A549 (cell line): ENCODE measurements around the gene SCAMP3. TPM values are rescaled to one million over a fixed set of nuclear protein-coding genes. Genes with fewer than 3 reads are reported as not detected.

Experiments used
- polyA plus RNA-seq, 4 experiments: library from polyadenylated mRNA; depleted of rRNA in 3 of 4; stranded (reverse); fragments of >200 nt; fragmentation: RNase III in 1 of 4; extraction: RNeasy Plus Mini Kit Qiagen cat#74134 plus additional on column Dnase treatment in 1 of 4; gene quantifications; 2 replicates in 3 of 4; 3 replicates in 1 of 4; pipeline ENCODE4 v1.2.3, GENCODE V29; 2011 to 2017

Gene SCAMP3
- polyA plus RNA-seq, 2 of the 4 experiments (the other 2 are of a cell fraction) = 75.9 to 135 TPM

Other genes with a start within 250 kb of the SCAMP3 start
- 1.0 and 1.5 TPM in 2 replicates for gene DCST2, start 228.6 kb downstream of the SCAMP3 start, polyA plus RNA-seq (2011; rRNA removed)
- gene DCST2, start 228.6 kb downstream of the SCAMP3 start, polyA plus RNA-seq (2017; fragmentation: RNase III; extraction: RNeasy Plus Mini Kit Qiagen cat#74134 plus additional on column Dnase treatment) = 0.23 to 0.46 TPM (median 0.43 TPM) in 3 replicates
- gene DCST1, start 228.5 kb downstream of the SCAMP3 start, polyA plus RNA-seq (2011; rRNA removed) = 0.06 TPM in 1 of 2 replicates, not detected in the other
- not detected in 3 replicates for gene DCST1, start 228.5 kb downstream of the SCAMP3 start, polyA plus RNA-seq (2017; fragmentation: RNase III; extraction: RNeasy Plus Mini Kit Qiagen cat#74134 plus additional on column Dnase treatment)
- gene ADAM15, start 211.0 kb downstream of the SCAMP3 start, polyA plus RNA-seq (2011; rRNA removed) = 25.6 and 33.6 TPM in 2 replicates
- gene ADAM15, start 211.0 kb downstream of the SCAMP3 start, polyA plus RNA-seq (2017; fragmentation: RNase III; extraction: RNeasy Plus Mini Kit Qiagen cat#74134 plus additional on column Dnase treatment) = 33.0 to 35.2 TPM (median 34.2 TPM) in 3 replicates
- 3.1 and 4.9 TPM in 2 replicates for gene EFNA4, start 198.6 kb downstream of the SCAMP3 start, polyA plus RNA-seq (2011; rRNA removed)
- 6.1 to 8.7 TPM (median 7.5 TPM) in 3 replicates for gene EFNA4, start 198.6 kb downstream of the SCAMP3 start, polyA plus RNA-seq (2017; fragmentation: RNase III; extraction: RNeasy Plus Mini Kit Qiagen cat#74134 plus additional on column Dnase treatment)
- gene EFNA3, start 183.5 kb downstream of the SCAMP3 start, polyA plus RNA-seq (2011; rRNA removed) = 1.9 and 2.6 TPM in 2 replicates
- 2.0 to 3.2 TPM (median 2.7 TPM) in 3 replicates for gene EFNA3, start 183.5 kb downstream of the SCAMP3 start, polyA plus RNA-seq (2017; fragmentation: RNase III; extraction: RNeasy Plus Mini Kit Qiagen cat#74134 plus additional on column Dnase treatment)
- gene EFNA1, start 134.5 kb downstream of the SCAMP3 start, polyA plus RNA-seq (2011; rRNA removed) = 38.9 and 64.6 TPM in 2 replicates
- 19.1 to 25.4 TPM (median 25.1 TPM) in 3 replicates for gene EFNA1, start 134.5 kb downstream of the SCAMP3 start, polyA plus RNA-seq (2017; fragmentation: RNase III; extraction: RNeasy Plus Mini Kit Qiagen cat#74134 plus additional on column Dnase treatment)
- gene SLC50A1, start 126.5 kb downstream of the SCAMP3 start, polyA plus RNA-seq (2011; rRNA removed) = 39.3 and 39.4 TPM in 2 replicates
- 28.2 to 30.7 TPM (median 28.9 TPM) in 3 replicates for gene SLC50A1, start 126.5 kb downstream of the SCAMP3 start, polyA plus RNA-seq (2017; fragmentation: RNase III; extraction: RNeasy Plus Mini Kit Qiagen cat#74134 plus additional on column Dnase treatment)
- gene DPM3, start 121.8 kb downstream of the SCAMP3 start, polyA plus RNA-seq (2011; rRNA removed) = 22.8 and 33.7 TPM in 2 replicates
- 67.5 to 83.0 TPM (median 80.3 TPM) in 3 replicates for gene DPM3, start 121.8 kb downstream of the SCAMP3 start, polyA plus RNA-seq (2017; fragmentation: RNase III; extraction: RNeasy Plus Mini Kit Qiagen cat#74134 plus additional on column Dnase treatment)
- 154 and 227 TPM in 2 replicates for gene KRTCAP2, start 89.1 kb downstream of the SCAMP3 start, polyA plus RNA-seq (2011; rRNA removed)
- 216 to 218 TPM (median 217 TPM) in 3 replicates for gene KRTCAP2, start 89.1 kb downstream of the SCAMP3 start, polyA plus RNA-seq (2017; fragmentation: RNase III; extraction: RNeasy Plus Mini Kit Qiagen cat#74134 plus additional on column Dnase treatment)
- 1.1 and 1.5 TPM in 2 replicates for gene TRIM46, start 88.5 kb downstream of the SCAMP3 start, polyA plus RNA-seq (2011; rRNA removed)
- 1.7 to 2.8 TPM (median 2.7 TPM) in 3 replicates for gene TRIM46, start 88.5 kb downstream of the SCAMP3 start, polyA plus RNA-seq (2017; fragmentation: RNase III; extraction: RNeasy Plus Mini Kit Qiagen cat#74134 plus additional on column Dnase treatment)
- gene THBS3, start 54.5 kb downstream of the SCAMP3 start, polyA plus RNA-seq (2011; rRNA removed) = 13.8 and 16.2 TPM in 2 replicates
- gene THBS3, start 54.5 kb downstream of the SCAMP3 start, polyA plus RNA-seq (2017; fragmentation: RNase III; extraction: RNeasy Plus Mini Kit Qiagen cat#74134 plus additional on column Dnase treatment) = 8.9 to 14.2 TPM (median 12.1 TPM) in 3 replicates
- gene MTX1, start 53.7 kb downstream of the SCAMP3 start, polyA plus RNA-seq (2011; rRNA removed) = 53.4 and 73.9 TPM in 2 replicates
- 64.5 to 67.2 TPM (median 67.1 TPM) in 3 replicates for gene MTX1, start 53.7 kb downstream of the SCAMP3 start, polyA plus RNA-seq (2017; fragmentation: RNase III; extraction: RNeasy Plus Mini Kit Qiagen cat#74134 plus additional on column Dnase treatment)
- 8.4 and 10.7 TPM in 2 replicates for gene ENTREP3, start 6.9 kb downstream of the SCAMP3 start, polyA plus RNA-seq (2011; rRNA removed)
- gene ENTREP3, start 6.9 kb downstream of the SCAMP3 start, polyA plus RNA-seq (2017; fragmentation: RNase III; extraction: RNeasy Plus Mini Kit Qiagen cat#74134 plus additional on column Dnase treatment) = 22.4 to 29.5 TPM (median 27.3 TPM) in 3 replicates
- 45.7 and 51.0 TPM in 2 replicates for gene CLK2, start 11.1 kb upstream of the SCAMP3 start, polyA plus RNA-seq (2011; rRNA removed)
- gene CLK2, start 11.1 kb upstream of the SCAMP3 start, polyA plus RNA-seq (2017; fragmentation: RNase III; extraction: RNeasy Plus Mini Kit Qiagen cat#74134 plus additional on column Dnase treatment) = 32.4 to 37.9 TPM (median 37.5 TPM) in 3 replicates
- 4.1 and 7.3 TPM in 2 replicates for gene HCN3, start 15.1 kb upstream of the SCAMP3 start, polyA plus RNA-seq (2011; rRNA removed)
- 5.3 to 8.1 TPM (median 7.6 TPM) in 3 replicates for gene HCN3, start 15.1 kb upstream of the SCAMP3 start, polyA plus RNA-seq (2017; fragmentation: RNase III; extraction: RNeasy Plus Mini Kit Qiagen cat#74134 plus additional on column Dnase treatment)
- gene PKLR, start 39.1 kb upstream of the SCAMP3 start, polyA plus RNA-seq (2011; rRNA removed) = 0.03 TPM in 1 of 2 replicates, not detected in the other
- 0.03 TPM in 1 of 3 replicates, not detected in the others for gene PKLR, start 39.1 kb upstream of the SCAMP3 start, polyA plus RNA-seq (2017; fragmentation: RNase III; extraction: RNeasy Plus Mini Kit Qiagen cat#74134 plus additional on column Dnase treatment)
- gene FDPS, start 46.5 kb upstream of the SCAMP3 start, polyA plus RNA-seq (2011; rRNA removed) = 143 and 148 TPM in 2 replicates
- gene FDPS, start 46.5 kb upstream of the SCAMP3 start, polyA plus RNA-seq (2017; fragmentation: RNase III; extraction: RNeasy Plus Mini Kit Qiagen cat#74134 plus additional on column Dnase treatment) = 176 to 228 TPM (median 205 TPM) in 3 replicates
- gene RUSC1, start 58.5 kb upstream of the SCAMP3 start, polyA plus RNA-seq (2011; rRNA removed) = 27.8 and 29.1 TPM in 2 replicates
- gene RUSC1, start 58.5 kb upstream of the SCAMP3 start, polyA plus RNA-seq (2017; fragmentation: RNase III; extraction: RNeasy Plus Mini Kit Qiagen cat#74134 plus additional on column Dnase treatment) = 27.5 to 32.2 TPM (median 30.9 TPM) in 3 replicates